ENCODE measurements around the gene ACTL10.
A peak's percentile ranks its signal among the peaks of the same experiment; 100 is the strongest.

The ACTL10 gene

DNA sequence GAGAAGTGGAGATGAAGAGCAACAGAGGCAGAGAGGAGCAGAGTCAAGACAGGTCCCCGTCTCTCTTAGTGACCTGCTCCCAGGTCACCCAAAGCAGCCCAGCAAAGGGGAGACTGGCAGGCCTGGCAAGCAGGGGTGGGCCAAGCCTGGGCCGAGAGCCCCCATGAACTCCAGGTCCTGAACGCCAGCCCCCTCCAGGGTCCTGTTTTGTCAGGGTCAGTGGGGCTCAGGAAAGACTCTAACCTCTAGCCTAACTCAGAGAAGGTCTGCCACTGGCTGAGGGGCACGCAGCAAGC lies 6.3 kb downstream of the ACTL10 start:
- Histone ChIP-seq H3K4me3 (replicated peaks; ENCODE audit: low read depth, low read length) (no peak overlapping the region; the same call in 1 of the 2 replicates), H3K27me3 (replicated peaks; ENCODE audit: control insufficient read depth, insufficient read depth, low read length) (no peaks in the 10 kb centered on the region), H3K36me3 (ENCODE audit: control insufficient read depth, insufficient read depth, low read length) (peaks cover 4% of the 10 kb centered on the region)
- no peak for DNase-seq (ENCODE audit: extremely low read depth, insufficient read length)
- TF ChIP-seq, protein P1, sequence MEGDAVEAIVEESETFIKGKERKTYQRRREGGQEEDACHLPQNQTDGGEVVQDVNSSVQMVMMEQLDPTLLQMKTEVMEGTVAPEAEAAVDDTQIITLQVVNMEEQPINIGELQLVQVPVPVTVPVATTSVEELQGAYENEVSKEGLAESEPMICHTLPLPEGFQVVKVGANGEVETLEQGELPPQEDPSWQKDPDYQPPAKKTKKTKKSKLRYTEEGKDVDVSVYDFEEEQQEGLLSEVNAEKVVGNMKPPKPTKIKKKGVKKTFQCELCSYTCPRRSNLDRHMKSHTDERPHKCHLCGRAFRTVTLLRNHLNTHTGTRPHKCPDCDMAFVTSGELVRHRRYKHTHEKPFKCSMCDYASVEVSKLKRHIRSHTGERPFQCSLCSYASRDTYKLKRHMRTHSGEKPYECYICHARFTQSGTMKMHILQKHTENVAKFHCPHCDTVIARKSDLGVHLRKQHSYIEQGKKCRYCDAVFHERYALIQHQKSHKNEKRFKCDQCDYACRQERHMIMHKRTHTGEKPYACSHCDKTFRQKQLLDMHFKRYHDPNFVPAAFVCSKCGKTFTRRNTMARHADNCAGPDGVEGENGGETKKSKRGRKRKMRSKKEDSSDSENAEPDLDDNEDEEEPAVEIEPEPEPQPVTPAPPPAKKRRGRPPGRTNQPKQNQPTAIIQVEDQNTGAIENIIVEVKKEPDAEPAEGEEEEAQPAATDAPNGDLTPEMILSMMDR (IDR thresholded peaks at IDR 0.05; ENCODE audit: insufficient read depth, low read length, poor library complexity, severe bottlenecking): no peak

DNA sequence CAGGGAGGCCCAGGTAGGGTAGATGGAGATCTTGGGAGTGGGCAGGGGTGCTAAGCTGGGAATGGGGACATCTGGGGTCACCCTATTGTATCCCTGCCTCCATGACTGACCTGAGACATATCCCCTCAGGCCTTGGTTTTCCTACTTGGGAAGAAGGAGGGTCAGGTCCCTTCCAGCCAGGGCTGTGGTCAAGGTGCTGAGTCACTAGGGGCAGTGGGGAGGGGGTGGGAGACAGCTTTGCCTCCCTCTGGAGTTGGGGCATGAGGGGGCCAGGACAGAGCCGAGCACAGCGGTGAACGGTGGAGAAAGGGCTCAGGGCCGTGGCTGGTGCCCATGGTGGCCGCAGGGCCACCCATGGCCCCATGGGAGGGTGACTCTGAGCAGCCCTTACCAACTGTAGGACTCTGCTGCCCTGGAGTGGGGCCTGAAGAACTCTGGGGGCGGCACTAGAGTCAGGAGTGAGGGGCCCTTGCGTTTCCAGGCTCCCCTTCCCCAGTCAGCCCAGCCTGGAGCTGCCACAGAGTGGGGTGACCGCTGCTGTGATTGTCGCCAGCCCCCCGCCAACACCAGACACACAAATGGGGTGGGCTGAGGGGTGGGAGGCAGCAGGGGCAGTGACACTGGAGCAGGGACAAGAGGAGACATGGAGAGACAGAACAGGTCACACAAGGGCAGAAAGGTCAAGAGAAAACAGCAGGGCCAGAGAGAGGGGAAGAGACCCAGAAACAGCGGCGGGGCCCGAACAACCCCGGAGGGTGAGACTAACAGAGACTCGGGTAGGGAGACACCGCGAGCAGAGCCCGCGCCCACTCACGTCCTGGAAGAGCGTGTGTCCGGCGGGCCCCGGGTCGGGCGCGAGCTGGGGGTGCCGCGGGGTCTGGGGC lies 6.9 kb downstream of the ACTL10 start:
- peaks cover 6% of the 10 kb centered on the region for H3K36me3 ChIP-seq (ENCODE audit: control insufficient read depth, insufficient read depth, low read length)
- no peaks in the 10 kb centered on the region for H3K27me3 ChIP-seq (replicated peaks; ENCODE audit: control insufficient read depth, insufficient read depth, low read length)
- TF ChIP-seq, protein P1 (IDR thresholded peaks at IDR 0.05; ENCODE audit: insufficient read depth, low read length, poor library complexity, severe bottlenecking): no peak
- no peak for DNase-seq (ENCODE audit: extremely low read depth, insufficient read length)
- H3K4me3 ChIP-seq (replicated peaks; ENCODE audit: low read depth, low read length): peak overlapping the region; percentile 71

DNA sequence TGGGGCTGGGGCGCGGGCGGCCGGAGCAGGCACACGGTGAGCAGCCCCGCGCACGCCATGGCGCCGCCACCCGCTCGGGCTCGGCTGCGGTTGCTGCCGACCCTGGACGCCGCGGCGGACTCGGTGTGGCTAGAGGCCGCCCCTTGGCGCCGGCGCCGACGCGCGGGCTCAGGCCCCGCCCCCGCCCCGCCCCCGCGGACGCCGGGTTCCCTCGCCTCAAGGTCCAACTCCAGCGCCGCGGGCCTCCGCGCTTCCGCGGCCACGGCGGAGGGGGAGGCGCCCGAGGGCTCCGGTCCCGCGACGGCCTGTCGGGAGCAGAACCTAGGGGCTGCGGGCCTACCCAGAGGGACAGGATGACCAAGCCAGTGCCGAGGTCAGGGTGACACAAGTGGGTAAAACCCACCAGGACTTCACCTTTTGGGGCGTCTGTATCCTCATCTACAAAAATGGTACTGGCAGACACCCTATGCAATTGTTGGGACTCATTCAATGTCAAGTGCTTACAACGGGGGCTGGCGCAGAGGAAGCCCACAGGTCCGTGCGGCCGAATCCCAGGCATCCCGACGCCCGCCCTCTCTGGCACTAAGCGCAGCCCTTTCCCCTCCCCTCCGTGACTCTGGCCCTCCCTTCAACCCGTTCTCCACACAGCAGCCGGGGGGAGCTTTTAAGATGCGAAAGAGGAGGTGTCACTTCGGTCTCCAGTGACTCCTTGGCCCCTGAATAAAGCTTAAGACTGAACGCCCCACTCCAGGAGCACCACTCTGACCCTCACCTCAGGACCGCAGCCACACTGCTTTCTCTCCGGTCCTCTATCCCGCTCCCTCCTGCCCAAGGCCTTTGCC lies 7.8 kb downstream of the ACTL10 start, which contains the start of gene NECAB3:
Gene NECAB3 (minus strand): TSS at position 135 of the 842 bp plus-strand sequence. CDS start 76 bp downstream, at position 59.
- TF ChIP-seq, protein P1 (IDR thresholded peaks at IDR 0.05; ENCODE audit: insufficient read depth, low read length, poor library complexity, severe bottlenecking): no peak
- peak; percentile 79 for DNase-seq (ENCODE audit: extremely low read depth, insufficient read length)

DNA sequence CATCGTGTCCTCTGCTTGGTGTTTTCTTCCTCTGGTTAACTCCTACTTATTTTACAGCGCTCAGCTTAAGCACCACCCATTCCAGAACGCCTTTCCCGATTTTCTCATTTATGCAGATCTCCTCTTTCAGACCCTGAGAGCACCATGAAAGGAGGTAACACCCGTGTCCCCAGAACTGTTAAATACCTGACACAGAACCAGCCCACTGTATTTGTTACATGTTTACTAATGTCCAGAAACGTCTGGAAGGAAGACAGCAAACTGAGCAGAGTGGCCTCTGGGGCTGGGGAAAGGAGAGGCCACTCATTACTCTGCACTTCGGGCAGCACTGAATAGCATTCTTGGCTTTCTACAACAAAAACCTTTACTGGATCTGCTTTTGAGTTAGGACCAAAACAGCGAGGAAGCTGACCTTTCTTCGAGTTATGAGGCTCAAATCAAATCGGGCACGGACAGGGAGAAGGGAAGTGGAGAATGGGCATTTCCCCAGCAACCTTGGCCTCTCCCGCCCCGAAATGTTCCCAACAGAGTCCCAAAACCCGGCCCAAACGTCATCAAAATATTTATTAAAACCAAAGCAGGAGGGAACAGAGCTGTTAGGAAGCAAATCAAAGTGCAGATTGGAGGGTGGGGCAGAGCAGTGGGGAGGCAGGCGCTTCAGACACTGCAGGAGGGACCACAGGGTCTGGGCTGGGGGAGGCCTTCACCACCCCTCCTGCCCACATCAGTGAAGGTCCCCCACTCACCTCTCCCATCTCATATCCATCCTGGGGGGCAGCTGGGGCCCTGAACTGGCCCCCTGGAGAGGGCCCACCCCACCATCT lies 8.6 kb downstream of the ACTL10 start:
- Histone ChIP-seq H3K4me3 (replicated peaks; ENCODE audit: low read depth, low read length) (no peak overlapping the region; the same call in 1 of the 2 replicates), H3K36me3 (ENCODE audit: control insufficient read depth, insufficient read depth, low read length) (peaks cover 4% of the 10 kb centered on the region), H3K27me3 (replicated peaks; ENCODE audit: control insufficient read depth, insufficient read depth, low read length) (no peaks in the 10 kb centered on the region)
- TF ChIP-seq, protein P1 (IDR thresholded peaks at IDR 0.05; ENCODE audit: insufficient read depth, low read length, poor library complexity, severe bottlenecking): no peak
- no peak for DNase-seq (ENCODE audit: extremely low read depth, insufficient read length)

More for the DNA sequence above, 7.8 kb downstream of the ACTL10 start, which contains the start of gene NECAB3:
- Histone ChIP-seq H3K27me3 (replicated peaks; ENCODE audit: control insufficient read depth, insufficient read depth, low read length) (no peaks in the 10 kb centered on the region), H3K36me3 (ENCODE audit: control insufficient read depth, insufficient read depth, low read length) (peaks cover 6% of the 10 kb centered on the region), H3K4me3 (replicated peaks; ENCODE audit: low read depth, low read length) (peak within 1 kb of the TSS; percentile 71)

DNA sequence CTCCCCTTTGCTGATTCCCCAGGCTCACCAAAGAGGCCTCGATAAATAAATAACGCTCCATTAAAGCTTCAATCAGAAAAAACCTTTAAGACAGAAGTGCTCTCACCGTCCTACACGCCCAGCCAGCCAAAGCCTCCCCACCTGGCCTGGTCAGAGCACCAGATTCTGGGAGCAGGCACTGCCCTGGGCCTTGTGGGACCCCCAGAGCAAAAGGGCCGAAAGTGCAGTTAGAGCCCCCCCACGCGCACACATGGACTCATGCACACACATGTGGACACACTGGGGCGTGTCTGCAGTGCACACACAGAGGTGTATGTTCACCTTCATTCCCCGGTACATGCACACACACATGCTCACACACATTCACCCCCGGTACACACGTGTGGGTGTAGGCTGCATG lies 9.4 kb downstream of the ACTL10 start:
- Histone ChIP-seq H3K27me3 (replicated peaks; ENCODE audit: control insufficient read depth, insufficient read depth, low read length) (no peaks in the 10 kb centered on the region), H3K36me3 (ENCODE audit: control insufficient read depth, insufficient read depth, low read length) (peaks cover 4% of the 10 kb centered on the region), H3K4me3 (replicated peaks; ENCODE audit: low read depth, low read length) (no peak overlapping the region)
- no peak for DNase-seq (ENCODE audit: extremely low read depth, insufficient read length)
- TF ChIP-seq, protein P1 (IDR thresholded peaks at IDR 0.05; ENCODE audit: insufficient read depth, low read length, poor library complexity, severe bottlenecking): no peak
